ENCODE results near the gene SLC25A21.

- TF ChIP-seq RAD21 (IDR thresholded peaks at IDR 0.05; ENCODE audit: low read depth) (no peak), REST (IDR thresholded peaks at IDR 0.05; ENCODE audit: low read depth) (no peak), CEBPB (IDR thresholded peaks at IDR 0.05) (no peak), EP300 (IDR thresholded peaks at IDR 0.05; ENCODE audit: borderline replicate concordance) (no peak), ZBTB7A (IDR thresholded peaks at IDR 0.05; ENCODE audit: low read depth) (no peak), TAF1 (IDR thresholded peaks at IDR 0.05; ENCODE audit: low read depth) (no peak), FOXM1 (IDR thresholded peaks at IDR 0.05; ENCODE audit: borderline replicate concordance, low read depth) (no peak), YY1 (IDR thresholded peaks at IDR 0.05; ENCODE audit: low read depth) (no peak)
These were observed 316.1 kb downstream of the SLC25A21 start for GRCh38 chr14:36856095-36856878.
